ENCODE results near the gene TSC22D3.

The TSC22D3 gene

DNA sequence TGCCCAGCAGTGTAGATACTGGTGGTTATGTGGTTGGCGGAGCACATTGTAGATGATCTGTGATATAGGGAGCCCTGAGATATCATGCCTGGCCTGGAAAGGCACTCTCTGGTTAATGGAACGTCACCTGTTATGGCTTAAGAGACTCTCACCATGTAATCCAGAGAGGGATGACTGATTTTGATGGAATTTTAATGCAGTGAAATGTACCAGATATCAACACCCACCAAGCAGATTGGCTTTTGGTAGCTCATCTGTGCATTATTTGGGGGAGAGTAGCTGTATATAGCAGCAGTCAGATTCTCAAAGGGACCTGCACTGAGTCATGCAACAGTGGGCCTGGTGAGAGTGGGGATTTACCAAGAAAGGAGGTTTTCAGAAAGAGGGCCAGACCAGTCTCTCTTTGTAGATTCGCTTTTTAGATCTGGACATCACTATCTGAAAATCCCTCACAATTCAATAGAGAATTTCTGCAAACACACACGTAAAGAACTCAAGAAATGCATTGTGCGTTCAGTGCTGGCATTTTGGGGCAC is 17.3 kb downstream of the TSC22D3 start:
- no peak for DNase-seq

- no peak for DNase-seq
These were observed 19.9 kb downstream of the TSC22D3 start for GRCh38 chrX:107755721-107756120.

DNA sequence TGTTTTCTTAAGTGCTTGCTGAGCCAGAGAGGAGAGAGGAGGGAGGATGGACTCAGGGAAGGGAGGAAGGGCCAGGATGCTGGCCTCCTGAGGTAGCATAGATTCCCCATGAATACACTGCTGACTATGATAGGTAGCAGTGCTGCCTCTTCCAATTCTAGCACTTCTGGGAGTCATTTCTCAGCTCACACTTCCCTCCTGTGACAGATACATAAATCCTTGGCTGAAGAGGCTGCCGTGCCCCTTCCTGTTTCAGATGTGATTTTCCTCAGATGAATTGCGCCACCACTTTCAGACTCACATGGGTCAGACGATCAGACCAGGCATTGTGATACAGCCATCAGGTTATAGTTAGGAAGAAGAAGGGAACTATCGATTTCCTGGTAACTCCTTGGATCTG is 22.4 kb downstream of the TSC22D3 start:
- DNase-seq = no peak

DNA sequence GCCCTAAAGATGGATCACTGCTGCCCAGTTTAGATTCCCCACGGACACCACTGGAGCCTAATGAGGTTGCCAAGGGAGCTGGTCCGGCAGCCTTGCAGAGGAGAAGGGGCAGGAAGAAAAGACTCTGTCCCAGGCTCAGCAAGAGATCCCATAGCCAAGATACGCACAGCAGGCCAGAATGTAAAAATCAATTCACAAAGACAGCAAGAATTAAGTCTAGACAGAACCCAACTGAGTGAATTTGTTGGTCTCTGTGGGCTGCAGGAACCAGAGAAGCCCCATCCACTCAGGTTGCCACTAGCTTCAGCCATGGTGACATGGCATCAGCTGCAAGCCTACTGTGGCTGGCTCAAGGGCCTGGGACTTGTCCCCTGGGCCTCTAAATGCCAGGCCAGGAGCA is 22.9 kb downstream of the TSC22D3 start:
- DNase-seq = no peak

DNA sequence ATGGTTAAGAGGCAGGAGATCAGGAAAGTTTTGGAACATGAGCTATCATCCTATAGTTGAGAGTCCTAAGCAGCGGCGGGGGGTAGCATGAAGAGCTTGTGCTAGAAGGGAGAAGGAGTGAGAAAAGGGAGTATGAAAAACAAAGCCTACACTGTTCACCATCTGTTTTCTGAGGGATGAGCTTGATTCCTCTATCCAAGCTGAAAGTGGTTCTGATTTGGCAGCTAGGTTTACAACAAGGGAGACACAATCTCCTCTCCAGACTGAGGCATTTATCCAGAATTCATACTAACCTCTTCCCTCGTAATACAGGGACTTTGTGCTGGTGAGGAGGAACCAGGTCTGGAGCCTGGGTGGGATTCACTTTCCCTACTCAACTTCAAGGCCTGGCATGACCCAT is 23.5 kb downstream of the TSC22D3 start:
- no peak for DNase-seq

DNA sequence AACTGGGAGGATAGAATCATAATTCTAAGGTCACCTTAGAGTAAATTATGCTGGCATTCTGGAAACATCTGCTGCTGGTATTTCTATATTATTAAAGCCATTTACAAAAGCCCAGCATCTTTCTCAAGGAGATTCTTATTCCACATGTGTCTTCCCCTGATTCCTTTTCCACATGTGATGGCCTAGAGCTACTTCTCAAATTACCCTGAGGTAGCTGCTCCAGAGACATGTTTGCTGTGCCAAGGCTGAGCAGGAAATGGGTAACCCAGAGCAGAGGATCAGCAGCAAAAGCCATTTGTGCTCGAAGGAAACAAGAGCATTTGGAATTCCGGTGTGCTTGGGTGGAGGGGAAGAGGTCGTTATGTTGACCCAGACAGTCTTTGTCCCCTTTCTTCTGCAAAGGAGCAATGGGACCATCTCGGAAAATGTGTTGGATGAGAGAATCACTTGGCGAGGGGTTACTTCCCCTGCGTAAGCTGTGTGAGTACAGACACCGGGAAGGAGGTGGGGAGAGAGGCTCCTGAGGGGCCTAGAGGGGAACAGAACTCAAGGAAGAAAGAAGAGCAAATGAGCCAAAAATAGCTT is 24.6 kb downstream of the TSC22D3 start:
- DNase-seq = no peak

GRCh38 chrX:107750263-107750662 is 25.3 kb downstream of the TSC22D3 start:
- no peak for DNase-seq

DNA sequence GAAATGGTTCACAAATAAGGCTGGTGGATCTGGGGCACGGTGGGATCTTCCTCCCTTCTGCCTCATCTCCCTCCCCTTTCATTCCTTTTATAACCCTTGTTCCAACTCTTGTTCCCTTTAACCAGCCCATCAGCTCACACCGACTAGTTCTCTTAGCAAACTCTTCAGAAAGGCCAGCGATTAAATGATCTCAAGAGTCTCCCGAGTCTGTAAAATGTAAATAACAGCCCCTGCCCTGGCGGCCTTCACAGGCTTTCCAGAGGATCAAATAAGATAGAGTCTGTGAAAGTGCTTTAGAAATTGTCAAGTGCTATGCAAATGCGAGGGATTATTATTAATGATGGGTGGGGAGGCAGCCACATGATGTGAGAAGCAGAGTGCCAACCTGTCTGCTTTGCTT is 27.1 kb downstream of the TSC22D3 start:
- DNase-seq = no peak

GRCh38 chrX:107747596-107748161 is 27.9 kb downstream of the TSC22D3 start:
- no peak for DNase-seq

GRCh38 chrX:107744868-107745267 is 30.7 kb downstream of the TSC22D3 start:
- no peak for DNase-seq

GRCh38 chrX:107743995-107744394 is 31.6 kb downstream of the TSC22D3 start:
- no peak for DNase-seq

- no peak for DNase-seq
These were observed 32.8 kb downstream of the TSC22D3 start for GRCh38 chrX:107742700-107743191.

- no peak for DNase-seq
These were observed 34.2 kb downstream of the TSC22D3 start for GRCh38 chrX:107741404-107741790.

DNA sequence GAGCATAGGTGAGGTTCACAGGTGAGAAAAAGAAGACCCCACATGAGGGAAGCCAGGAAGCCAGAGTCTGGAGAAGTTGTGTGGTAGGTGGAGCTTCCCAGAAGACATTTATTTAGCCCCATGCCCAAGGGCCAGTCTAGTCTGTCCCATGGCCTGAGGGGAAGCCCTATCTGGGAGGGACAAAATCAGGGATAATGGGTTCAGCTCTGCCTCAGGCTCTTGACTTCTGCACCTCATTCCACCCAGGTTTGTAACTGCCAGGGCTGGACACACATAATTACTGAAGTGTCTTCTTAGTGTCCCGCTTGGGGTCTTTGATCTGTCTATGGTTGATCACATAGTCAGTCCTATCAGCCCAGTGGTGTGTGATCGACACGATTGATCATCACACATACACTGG is 36.0 kb downstream of the TSC22D3 start:
- no peak for DNase-seq

DNA sequence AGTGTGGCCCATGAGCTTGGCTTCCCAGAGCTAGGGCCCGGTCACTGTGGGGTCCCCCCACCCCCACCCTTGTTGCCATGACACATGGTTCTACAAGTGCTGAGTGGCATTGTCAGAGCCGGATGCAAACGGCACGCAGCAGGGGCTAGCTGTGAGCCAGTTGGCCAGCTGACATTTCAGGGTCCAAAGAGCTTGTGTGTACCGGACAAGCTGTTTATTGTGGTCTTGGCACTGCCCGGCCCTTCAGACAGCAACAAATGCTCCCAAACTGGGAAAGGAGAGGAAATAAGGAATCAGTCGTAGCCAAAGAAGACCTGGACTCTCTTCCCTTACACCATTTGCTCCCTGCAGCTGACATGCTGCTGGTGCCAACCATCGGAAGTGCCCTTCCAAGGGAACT is 36.8 kb downstream of the TSC22D3 start:
- DNase-seq = no peak

- DNase-seq = no peak
These were observed 37.3 kb downstream of the TSC22D3 start for GRCh38 chrX:107738272-107738671.

- DNase-seq = no peak
These were observed 38.6 kb downstream of the TSC22D3 start for GRCh38 chrX:107736781-107737531.

- DNase-seq = no peak
These were observed 40.9 kb downstream of the TSC22D3 start for GRCh38 chrX:107734646-107735045.

GRCh38 chrX:107733686-107734085 is 41.9 kb downstream of the TSC22D3 start:
- no peak for DNase-seq

DNA sequence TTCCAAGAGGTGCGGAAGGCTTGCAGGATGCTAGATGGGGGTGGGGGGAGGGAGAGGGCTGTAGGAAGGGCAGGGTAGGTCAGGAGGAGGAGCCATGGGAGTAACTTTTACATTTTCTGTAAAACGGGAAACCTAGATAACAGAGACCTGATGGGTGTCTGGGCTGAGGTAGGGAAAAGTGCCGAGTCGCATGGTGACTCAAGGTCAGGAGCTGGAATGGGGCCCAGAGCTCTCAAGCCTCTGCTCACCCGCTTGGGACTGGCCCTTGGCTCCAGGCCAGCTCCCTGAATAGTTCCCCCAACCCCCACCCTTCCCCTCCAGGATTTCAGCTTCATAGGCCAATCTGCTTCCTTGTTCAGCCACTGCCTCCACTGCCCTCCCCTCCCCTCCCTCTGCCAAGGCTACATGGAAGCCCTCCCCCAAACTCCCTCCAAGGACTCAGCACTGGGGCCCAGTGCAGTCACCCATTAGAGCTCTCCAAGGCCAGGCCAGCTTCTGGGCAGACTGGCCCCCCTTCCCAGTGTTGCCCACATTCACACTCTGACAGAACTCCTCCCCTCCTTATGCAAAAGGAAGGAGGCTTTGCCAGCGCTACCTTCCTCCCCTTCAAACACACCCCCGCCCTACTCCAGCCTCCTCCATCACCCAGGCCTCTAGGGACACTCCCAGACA is 43.6 kb downstream of the TSC22D3 start:
- peak; percentile 21 for DNase-seq

DNA sequence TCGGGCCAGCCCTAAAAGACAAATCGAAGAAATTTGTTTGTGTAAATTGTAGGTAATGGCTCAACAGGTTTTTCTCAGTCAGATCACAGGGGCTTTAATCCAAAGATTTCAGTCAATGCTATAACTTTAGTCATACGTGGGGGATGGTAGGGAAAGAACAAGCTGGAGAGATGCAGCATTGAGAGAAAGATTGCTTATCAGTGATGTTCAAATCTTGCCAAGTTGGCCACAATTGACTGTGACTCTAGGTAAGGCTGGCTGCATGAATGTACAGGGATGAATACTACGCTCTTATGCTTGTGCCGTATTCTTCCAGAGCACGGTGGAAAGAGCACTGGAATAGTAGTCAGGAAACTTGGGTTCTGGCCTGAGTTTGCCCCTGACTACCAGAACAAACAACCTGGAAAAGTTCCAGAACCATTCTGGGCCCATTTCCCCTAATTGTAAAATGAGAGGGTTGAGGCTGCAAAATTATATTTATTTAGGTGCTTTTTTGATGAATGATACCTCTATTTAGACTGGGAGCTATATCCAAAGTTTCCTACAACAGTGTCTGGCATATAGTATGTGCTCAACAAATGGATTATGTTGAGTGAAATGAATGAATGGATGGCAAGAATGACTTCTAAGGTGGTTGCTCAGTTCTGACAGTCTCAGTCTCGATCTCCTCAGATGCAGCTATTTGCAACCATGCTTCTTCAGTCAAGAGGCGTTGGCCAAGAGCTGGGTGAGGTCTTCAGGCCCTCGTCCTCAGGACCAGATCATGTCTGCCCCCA is 44.4 kb downstream of the TSC22D3 start:
- no peak for DNase-seq

DNA sequence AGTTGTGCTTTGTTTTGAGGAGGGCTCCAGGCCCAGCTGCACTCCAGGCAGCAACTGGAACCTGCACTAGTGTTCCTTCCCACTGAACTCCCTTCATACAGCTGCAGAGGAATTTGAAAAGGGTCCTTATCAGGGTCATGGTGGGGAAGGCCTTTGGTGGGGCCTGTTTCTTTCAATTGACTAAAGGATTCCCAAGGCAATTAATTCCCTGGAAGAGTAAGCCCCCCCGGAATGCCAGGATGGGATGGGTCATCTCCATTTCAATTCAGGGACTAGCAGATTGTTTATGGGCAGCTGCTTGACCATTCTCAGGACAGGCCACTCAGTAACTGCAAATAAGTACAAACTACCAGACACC is 45.3 kb downstream of the TSC22D3 start:
- DNase-seq = no peak
